22Rv1 (cell line): ENCODE measurements around the gene MREG.

ENCODE experiments used
- H3K27ac ChIP-seq: fragments of 450-650 bp; 2 replicates; pipeline ENCODE4 v1.5.1; 2017
- CTCF ChIP-seq: fragments of 450-650 bp; IDR thresholded peaks from 2 replicates; pipeline ENCODE4 v1.5.1; 2017; ENCODE audit warnings: mild to moderate bottlenecking
- ZFX ChIP-seq: fragments of 450-650 bp; IDR thresholded peaks from 2 replicates; pipeline ENCODE4 v1.6.1; 2017; ENCODE audit warnings: antibody characterized with exemption, borderline replicate concordance

Gene MREG

GRCh38 chr2:216049452-216049851, 36.1 kb upstream of the MREG start:
- no peak overlapping the region for H3K27ac ChIP-seq
- TF ChIP-seq ZFX: no peak
- no peak for TF ChIP-seq CTCF

GRCh38 chr2:216047397-216047796, 34.0 kb upstream of the MREG start:
- TF ChIP-seq CTCF: no peak
- no peak for TF ChIP-seq ZFX
- no peak overlapping the region for H3K27ac ChIP-seq

DNA sequence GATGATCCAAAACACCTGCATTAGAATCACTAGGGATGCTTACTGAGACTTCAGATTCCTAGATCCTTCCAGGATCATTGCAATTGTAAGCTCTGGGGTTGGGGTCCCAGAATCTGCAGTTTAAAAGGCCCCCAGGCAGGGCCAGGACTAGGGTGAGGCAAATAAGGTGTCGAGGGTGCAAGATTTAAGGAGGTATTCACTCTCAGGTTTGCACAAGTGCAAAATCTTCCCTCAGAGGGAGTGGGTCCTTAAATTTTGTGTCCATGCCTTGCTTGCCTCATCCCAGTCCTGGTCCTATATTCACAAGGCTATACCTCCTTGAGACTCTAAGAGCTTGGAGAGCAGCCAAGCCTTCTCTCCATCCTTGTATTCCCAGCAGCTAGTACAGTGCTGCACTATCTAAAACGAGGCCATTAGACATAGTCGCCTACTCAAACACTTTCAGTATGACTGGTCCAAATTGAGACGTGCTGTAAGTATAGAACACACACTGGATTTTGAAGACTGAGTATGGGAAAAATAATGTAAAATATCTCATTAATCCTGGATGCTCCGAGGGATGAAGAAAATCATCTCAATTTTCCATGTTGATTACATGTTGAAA, 31.6 kb upstream of the MREG start:
- TF ChIP-seq ZFX (no peak), CTCF (no peak)
- H3K27ac ChIP-seq: no peak overlapping the region

- H3K27ac ChIP-seq: no peak overlapping the region
- TF ChIP-seq CTCF: no peak
- TF ChIP-seq ZFX: no peak
These were observed 30.6 kb upstream of the MREG start for GRCh38 chr2:216043949-216044348.

DNA sequence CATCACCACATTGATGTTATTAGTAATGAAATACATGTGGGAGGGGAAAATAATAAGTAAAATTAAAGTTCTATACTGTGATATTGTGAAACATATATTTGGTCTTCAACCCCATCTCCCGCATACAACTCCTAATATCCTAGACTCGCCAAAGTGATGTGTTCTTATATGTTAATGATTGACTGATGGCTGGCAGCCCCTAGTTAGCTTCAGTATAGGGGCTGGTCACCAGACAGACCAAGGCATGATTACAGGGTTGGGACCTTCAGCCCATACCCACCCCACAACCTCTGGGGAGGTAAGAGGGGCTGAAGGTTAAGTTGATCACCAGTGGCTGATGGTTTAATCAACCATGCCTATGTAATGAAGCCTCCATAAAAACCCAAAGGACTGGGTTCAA, 28.1 kb upstream of the MREG start:
- no peak overlapping the region for H3K27ac ChIP-seq
- TF ChIP-seq ZFX: no peak
- TF ChIP-seq CTCF: no peak

GRCh38 chr2:216039918-216040317, 26.6 kb upstream of the MREG start:
- no peak overlapping the region for H3K27ac ChIP-seq
- TF ChIP-seq CTCF (no peak), ZFX (no peak)

DNA sequence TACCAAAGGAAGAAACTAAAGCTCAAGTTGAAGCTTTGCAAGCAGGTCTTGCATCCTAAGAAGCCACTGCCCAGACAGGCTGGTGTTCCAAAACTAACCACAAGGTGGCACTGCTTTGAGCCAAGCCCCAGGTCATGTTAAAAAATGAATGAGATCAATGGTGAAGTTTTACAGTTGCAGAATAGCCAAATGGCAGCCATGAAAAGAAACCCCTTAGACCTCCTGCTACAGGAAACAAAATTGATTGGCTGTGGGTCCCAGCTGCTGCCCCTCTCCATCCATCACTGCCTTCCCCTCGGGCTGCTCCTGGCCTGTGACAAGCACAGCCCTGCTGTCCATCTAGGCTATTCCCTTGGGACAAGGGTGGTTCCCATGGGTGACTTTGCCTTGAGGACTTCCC, 20.7 kb upstream of the MREG start:
- no peak overlapping the region for H3K27ac ChIP-seq
- TF ChIP-seq CTCF (peak; percentile 93), ZFX (no peak)
